HepG2 (cell line): ENCODE data around the gene FGF21. TPM values are rescaled to one million over a fixed set of nuclear protein-coding genes. Genes with fewer than 3 reads are reported as not detected.

Experiments
- ATRX ChIP-seq: sonication (generic); formaldehyde crosslinking; IDR thresholded peaks from 2 replicates; pipeline ENCODE4 v1.4.0; 2020; ENCODE audit warnings: missing genetic modification reagents, borderline replicate concordance
- CBX2 ChIP-seq, 2 experiments: fragments of 200-600 bp in 1 of 2; sonication (generic); formaldehyde crosslinking in 1 of 2; IDR thresholded peaks; 2 replicates each; pipeline versions ENCODE4 v1.7.0 to v1.8.1; 2018 to 2022; ENCODE audit warnings: low read depth in 2 of 2, low read length in 1 of 2, mild to moderate bottlenecking in 1 of 2, missing genetic modification reagents in 1 of 2
- CHCHD3 ChIP-seq: sonication (generic); formaldehyde crosslinking; IDR thresholded peaks from 2 replicates; pipeline ENCODE4 v1.8.0; 2022; ENCODE audit warnings: mild to moderate bottlenecking, missing genetic modification reagents, moderate library complexity
- DNMT3B ChIP-seq: conservative IDR thresholded peaks from 2 replicates; pipeline ENCODE4 v1.6.1; 2016; ENCODE audit warnings: missing biosample characterization, control low read depth
- IRX3 ChIP-seq: sonication (generic); formaldehyde crosslinking; IDR thresholded peaks from 2 replicates; pipeline ENCODE4 v1.8.1; 2023; ENCODE audit warnings: mild to moderate bottlenecking, low read depth, missing genetic modification reagents, borderline replicate concordance
- ISX ChIP-seq: sonication (generic); formaldehyde crosslinking; conservative IDR thresholded peaks from 2 replicates; pipeline ENCODE4 v1.5.0; 2020; ENCODE audit warnings: missing genetic modification reagents
- NR2F6 ChIP-seq, 2 experiments: IDR thresholded peaks; 2 replicates each; pipeline ENCODE4 v1.6.1; 2016; ENCODE audit warnings: antibody characterized with exemption in 1 of 2, mild to moderate bottlenecking in 1 of 2
- SNRNP70 ChIP-seq: fragments of 200-400 bp; formaldehyde crosslinking; IDR thresholded peaks from 2 replicates; pipeline ENCODE4 v1.6.1; 2017; ENCODE audit warnings: mild to moderate bottlenecking, low read depth, low read length, moderate library complexity
- ZBTB49 ChIP-seq: sonication (generic); formaldehyde crosslinking; IDR thresholded peaks from 2 replicates; pipeline ENCODE4 v1.4.0; 2020; ENCODE audit warnings: missing genetic modification reagents, borderline replicate concordance
- ZFY ChIP-seq: sonication (generic); formaldehyde crosslinking; IDR thresholded peaks from 2 replicates; pipeline ENCODE4 v1.4.0; 2020; ENCODE audit warnings: missing genetic modification reagents
- ZMYM3 ChIP-seq: sonication (generic); formaldehyde crosslinking; IDR thresholded peaks from 2 replicates; pipeline ENCODE4 v1.5.1; 2020; ENCODE audit warnings: mild to moderate bottlenecking, missing genetic modification reagents
- ZNF207 ChIP-seq: fragments of 450-650 bp; IDR thresholded peaks from 2 replicates; pipeline ENCODE4 v1.6.1; 2016; ENCODE audit warnings: antibody characterized with exemption, borderline replicate concordance
- ZNF550 ChIP-seq: sonication (generic); formaldehyde crosslinking; IDR thresholded peaks from 2 replicates; pipeline ENCODE4 v1.4.0; 2020; ENCODE audit warnings: mild to moderate bottlenecking, missing genetic modification reagents, borderline replicate concordance
- ZNF577 ChIP-seq: sonication (generic); formaldehyde crosslinking; IDR thresholded peaks from 2 replicates; pipeline ENCODE4 v1.4.0; 2020; ENCODE audit warnings: mild to moderate bottlenecking, low read depth, missing genetic modification reagents, borderline replicate concordance
- polyA plus RNA-seq, 8 experiments: library from polyadenylated mRNA; depleted of rRNA in 3 of 8; stranded (reverse) in 7 of 8; unstranded in 1 of 8; fragments of >200 nt; fragmentation: Illumina TruSeq in 4 of 8; extraction: Trizol in 4 of 8; gene quantifications; 2 replicates each; pipeline versions ENCODE4 v1.2.1 to v1.2.3, GENCODE V29; 2011 to 2016; ENCODE audit warnings: low read depth in 4 of 8, missing spikeins in 1 of 8, mixed read lengths in 1 of 8; ENCODE audit not compliant: insufficient read depth in 1 of 8
- total RNA-seq, 5 experiments: library from RNA; depleted of rRNA; stranded (reverse); fragments of >200 nt; fragmentation: Illumina TruSeq; extraction: Trizol; gene quantifications; 2 replicates each; pipeline ENCODE4 v1.2.3, GENCODE V29; 2016; ENCODE audit warnings: low read depth in 1 of 5
- TF ChIP-seq, protein P1 (sequence below): sonication (generic); formaldehyde crosslinking; IDR thresholded peaks from 2 replicates; pipeline ENCODE4 v1.5.1; 2020; ENCODE audit warnings: missing genetic modification reagents, mild to moderate bottlenecking, borderline replicate concordance
- TF ChIP-seq, protein P2 (sequence below): sonication (generic); formaldehyde crosslinking; IDR thresholded peaks from 2 replicates; pipeline ENCODE4 v1.4.0; 2020; ENCODE audit warnings: missing genetic modification reagents
- TF ChIP-seq, protein P3 (sequence below), 2 experiments: sonication (generic) in 1 of 2; formaldehyde crosslinking in 1 of 2; IDR thresholded peaks; 2 replicates each; pipeline versions ENCODE4 v1.4.0 to v1.6.1; 2016 to 2020; ENCODE audit warnings: borderline replicate concordance in 1 of 2, low read depth in 1 of 2, mild to moderate bottlenecking in 1 of 2, missing genetic modification reagents in 1 of 2
- TF ChIP-seq, protein P4 (sequence below): sonication (generic); formaldehyde crosslinking; conservative IDR thresholded peaks from 2 replicates; pipeline ENCODE4 v1.4.0; 2020; ENCODE audit warnings: missing genetic modification reagents

Gene FGF21
- total and polyA plus RNA-seq, 2 of the 13 experiments (the other 11 are each of a cell fraction or from before 2014, with no cell fraction given): 0.17 TPM; not detected in 1

DNA sequence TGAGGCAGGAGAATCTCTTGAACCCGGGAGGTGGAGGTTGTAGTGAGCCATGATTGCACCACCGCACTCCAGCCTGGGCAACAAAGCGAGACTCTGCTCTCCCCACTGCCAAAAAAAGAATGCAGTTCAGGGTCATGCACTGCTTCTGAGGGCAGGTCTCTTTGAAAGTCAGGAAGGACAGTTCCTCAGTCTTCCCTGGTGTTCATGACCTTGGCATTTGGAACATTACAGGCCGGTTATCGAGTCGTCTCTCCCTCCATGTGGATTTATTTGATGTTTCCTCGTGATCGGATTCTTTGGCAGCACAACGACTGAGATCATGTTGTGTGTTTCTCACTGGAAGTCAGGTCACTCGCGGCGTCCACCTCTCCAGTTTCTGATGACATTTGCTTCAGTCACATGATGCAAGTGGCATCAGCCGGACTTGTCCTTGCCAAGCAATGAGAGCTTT lies 17.2 kb downstream of the FGF21 start (continued):
- TF ChIP-seq, protein P1, sequence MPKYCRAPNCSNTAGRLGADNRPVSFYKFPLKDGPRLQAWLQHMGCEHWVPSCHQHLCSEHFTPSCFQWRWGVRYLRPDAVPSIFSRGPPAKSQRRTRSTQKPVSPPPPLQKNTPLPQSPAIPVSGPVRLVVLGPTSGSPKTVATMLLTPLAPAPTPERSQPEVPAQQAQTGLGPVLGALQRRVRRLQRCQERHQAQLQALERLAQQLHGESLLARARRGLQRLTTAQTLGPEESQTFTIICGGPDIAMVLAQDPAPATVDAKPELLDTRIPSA (CRISPR knock-in tag): no peak
- TF ChIP-seq ZFY (CRISPR knock-in tag) (no peak), IRX3 (CRISPR knock-in tag) (no peak), ZNF550 (no peak), SNRNP70 (no peak), NR2F6 (IDR thresholded peaks at IDR 0.05) (peak; percentile 60), NR2F6 (CRISPR knock-in tag; IDR thresholded peaks at IDR 0.05) (peak; percentile 80), ISX (CRISPR knock-in tag) (no peak), CBX2 (IDR thresholded peaks at IDR 0.05; ENCODE audit: low read depth, low read length) (no peak), CBX2 (CRISPR knock-in tag; IDR thresholded peaks at IDR 0.05; ENCODE audit: low read depth) (no peak), ATRX (CRISPR knock-in tag) (no peak), ZNF577 (no peak), CHCHD3 (CRISPR knock-in tag) (no peak), DNMT3B (CRISPR knock-in tag) (no peak), ZMYM3 (peak; percentile 86), ZNF207 (no peak), ZBTB49 (CRISPR knock-in tag) (no peak)
- TF ChIP-seq, protein P2, sequence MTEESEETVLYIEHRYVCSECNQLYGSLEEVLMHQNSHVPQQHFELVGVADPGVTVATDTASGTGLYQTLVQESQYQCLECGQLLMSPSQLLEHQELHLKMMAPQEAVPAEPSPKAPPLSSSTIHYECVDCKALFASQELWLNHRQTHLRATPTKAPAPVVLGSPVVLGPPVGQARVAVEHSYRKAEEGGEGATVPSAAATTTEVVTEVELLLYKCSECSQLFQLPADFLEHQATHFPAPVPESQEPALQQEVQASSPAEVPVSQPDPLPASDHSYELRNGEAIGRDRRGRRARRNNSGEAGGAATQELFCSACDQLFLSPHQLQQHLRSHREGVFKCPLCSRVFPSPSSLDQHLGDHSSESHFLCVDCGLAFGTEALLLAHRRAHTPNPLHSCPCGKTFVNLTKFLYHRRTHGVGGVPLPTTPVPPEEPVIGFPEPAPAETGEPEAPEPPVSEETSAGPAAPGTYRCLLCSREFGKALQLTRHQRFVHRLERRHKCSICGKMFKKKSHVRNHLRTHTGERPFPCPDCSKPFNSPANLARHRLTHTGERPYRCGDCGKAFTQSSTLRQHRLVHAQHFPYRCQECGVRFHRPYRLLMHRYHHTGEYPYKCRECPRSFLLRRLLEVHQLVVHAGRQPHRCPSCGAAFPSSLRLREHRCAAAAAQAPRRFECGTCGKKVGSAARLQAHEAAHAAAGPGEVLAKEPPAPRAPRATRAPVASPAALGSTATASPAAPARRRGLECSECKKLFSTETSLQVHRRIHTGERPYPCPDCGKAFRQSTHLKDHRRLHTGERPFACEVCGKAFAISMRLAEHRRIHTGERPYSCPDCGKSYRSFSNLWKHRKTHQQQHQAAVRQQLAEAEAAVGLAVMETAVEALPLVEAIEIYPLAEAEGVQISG (CRISPR knock-in tag): no peak
- TF ChIP-seq, protein P3, sequence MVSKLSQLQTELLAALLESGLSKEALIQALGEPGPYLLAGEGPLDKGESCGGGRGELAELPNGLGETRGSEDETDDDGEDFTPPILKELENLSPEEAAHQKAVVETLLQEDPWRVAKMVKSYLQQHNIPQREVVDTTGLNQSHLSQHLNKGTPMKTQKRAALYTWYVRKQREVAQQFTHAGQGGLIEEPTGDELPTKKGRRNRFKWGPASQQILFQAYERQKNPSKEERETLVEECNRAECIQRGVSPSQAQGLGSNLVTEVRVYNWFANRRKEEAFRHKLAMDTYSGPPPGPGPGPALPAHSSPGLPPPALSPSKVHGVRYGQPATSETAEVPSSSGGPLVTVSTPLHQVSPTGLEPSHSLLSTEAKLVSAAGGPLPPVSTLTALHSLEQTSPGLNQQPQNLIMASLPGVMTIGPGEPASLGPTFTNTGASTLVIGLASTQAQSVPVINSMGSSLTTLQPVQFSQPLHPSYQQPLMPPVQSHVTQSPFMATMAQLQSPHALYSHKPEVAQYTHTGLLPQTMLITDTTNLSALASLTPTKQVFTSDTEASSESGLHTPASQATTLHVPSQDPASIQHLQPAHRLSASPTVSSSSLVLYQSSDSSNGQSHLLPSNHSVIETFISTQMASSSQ (IDR thresholded peaks at IDR 0.05; ENCODE audit: low read depth): no peak
- TF ChIP-seq, protein P3 (CRISPR knock-in tag; IDR thresholded peaks at IDR 0.05; ENCODE audit: borderline replicate concordance): no peak
- TF ChIP-seq, protein P4, sequence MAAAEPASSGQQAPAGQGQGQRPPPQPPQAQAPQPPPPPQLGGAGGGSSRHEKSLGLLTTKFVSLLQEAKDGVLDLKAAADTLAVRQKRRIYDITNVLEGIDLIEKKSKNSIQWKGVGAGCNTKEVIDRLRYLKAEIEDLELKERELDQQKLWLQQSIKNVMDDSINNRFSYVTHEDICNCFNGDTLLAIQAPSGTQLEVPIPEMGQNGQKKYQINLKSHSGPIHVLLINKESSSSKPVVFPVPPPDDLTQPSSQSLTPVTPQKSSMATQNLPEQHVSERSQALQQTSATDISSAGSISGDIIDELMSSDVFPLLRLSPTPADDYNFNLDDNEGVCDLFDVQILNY (CRISPR knock-in tag): no peak
